GM13976 (cell line): ENCODE measurements around the gene ING3.

ENCODE experiments used
- DNase-seq: peaks from one replicate; pipeline ENCODE4 v3.0.0; 2012; ENCODE audit warnings: low spot score
- CTCF ChIP-seq: IDR thresholded peaks from 2 replicates; pipeline ENCODE4 v1.5.1; 2012; ENCODE audit warnings: borderline replicate concordance, mild to moderate bottlenecking; ENCODE audit not compliant: insufficient read depth; ENCODE audit errors: extremely low read depth, missing control alignments, control extremely low read depth
- in situ Hi-C: fragments of 300-500 bp; cut with MboI; formaldehyde crosslinking; loops from one replicate; pipeline ENCODE4 v1.12.0; 2022; ENCODE audit warnings: low sequenced_read_pairs, mixed read lengths, inconsistent platforms; ENCODE audit not compliant: unreplicated experiment

The ING3 gene

GRCh38 chr7:120991581-120991980 lies 41.0 kb downstream of the ING3 start:
- DNase-seq, result no peak
- in situ Hi-C loops, result loop anchor here (25.0 kb wide), 2 partner anchors 96 to 346 kb away; partner anchors contain the start of gene WNT16
- TF ChIP-seq CTCF, result no peak

- no peak for TF ChIP-seq CTCF
- in situ Hi-C loops, result loop anchor here (25.0 kb wide), 2 partner anchors 95 to 345 kb away; partner anchors contain the start of gene WNT16
- DNase-seq, result no peak
Observed at GRCh38 chr7:120992272-120992964, 41.8 kb downstream of the ING3 start.

GRCh38 chr7:120992965-120993494 lies 42.5 kb downstream of the ING3 start:
- DNase-seq, result no peak
- no peak for TF ChIP-seq CTCF
- in situ Hi-C loops, result loop anchor here (25.0 kb wide), 2 partner anchors 94 to 344 kb away; partner anchors contain the start of gene WNT16

GRCh38 chr7:120993553-120994191 lies 43.1 kb downstream of the ING3 start:
- in situ Hi-C loops, result loop anchor here (25.0 kb wide), 2 partner anchors 94 to 344 kb away; partner anchors contain the start of gene WNT16
- no peak for TF ChIP-seq CTCF
- DNase-seq, result no peak

- no peak for TF ChIP-seq CTCF
- in situ Hi-C loops, result loop anchor here (25.0 kb wide), 2 partner anchors 93 to 343 kb away; partner anchors contain the start of gene WNT16
- no peak for DNase-seq
Observed at GRCh38 chr7:120994512-120995410, 44.2 kb downstream of the ING3 start.

- in situ Hi-C loops, result loop anchor here (25.0 kb wide), 2 partner anchors 92 to 342 kb away; partner anchors contain the start of gene WNT16
- no peak for TF ChIP-seq CTCF
- DNase-seq, result no peak
Observed at GRCh38 chr7:120995654-120996053, 45.1 kb downstream of the ING3 start.
